Stimulated activated CD4-positive, alpha-beta T cell treated with anti-CD3 and anti-CD28 coated beads, Interleukin-12 subunit alpha, Interleukin-12 subunit beta, amount 100 ng/mL, for 4 hours (primary cell): ENCODE results near the gene PHACTR3.

Experiments used
- DNase-seq: peaks from one replicate; pipeline ENCODE4 v3.0.0-alpha.2; 2020

The PHACTR3 gene

GRCh38 chr20:59624401-59624800, 20.1 kb downstream of the PHACTR3 start:
- no peak for DNase-seq

GRCh38 chr20:59625214-59625922, 21.0 kb downstream of the PHACTR3 start:
- no peak for DNase-seq

- no peak for DNase-seq
These were observed 23.0 kb downstream of the PHACTR3 start for GRCh38 chr20:59627298-59627697.

GRCh38 chr20:59628171-59628570, 23.8 kb downstream of the PHACTR3 start:
- DNase-seq, result no peak

GRCh38 chr20:59629141-59630045, 25.1 kb downstream of the PHACTR3 start:
- no peak for DNase-seq

GRCh38 chr20:59630526-59630925, 26.2 kb downstream of the PHACTR3 start:
- no peak for DNase-seq

GRCh38 chr20:59631751-59632540, 27.6 kb downstream of the PHACTR3 start:
- no peak for DNase-seq

GRCh38 chr20:59632541-59633113, 28.3 kb downstream of the PHACTR3 start:
- DNase-seq, result no peak

- no peak for DNase-seq
These were observed 29.4 kb downstream of the PHACTR3 start for GRCh38 chr20:59633656-59634251.

GRCh38 chr20:59634435-59635005, 30.2 kb downstream of the PHACTR3 start:
- DNase-seq, result no peak

- DNase-seq, result no peak
These were observed 32.5 kb downstream of the PHACTR3 start for GRCh38 chr20:59636766-59637370.

- DNase-seq, result no peak
These were observed 35.9 kb downstream of the PHACTR3 start for GRCh38 chr20:59640267-59640666.

- no peak for DNase-seq
These were observed 39.3 kb downstream of the PHACTR3 start for GRCh38 chr20:59643615-59644061.

GRCh38 chr20:59644371-59644939, 40.1 kb downstream of the PHACTR3 start:
- no peak for DNase-seq

- DNase-seq, result no peak
These were observed 40.9 kb downstream of the PHACTR3 start for GRCh38 chr20:59645271-59645670.

- DNase-seq, result no peak
These were observed 41.4 kb downstream of the PHACTR3 start for GRCh38 chr20:59645761-59646171.

GRCh38 chr20:59646487-59646886, 42.1 kb downstream of the PHACTR3 start:
- DNase-seq, result no peak

- no peak for DNase-seq
These were observed 42.9 kb downstream of the PHACTR3 start for GRCh38 chr20:59647271-59647670.

- no peak for DNase-seq
These were observed 44.2 kb downstream of the PHACTR3 start for GRCh38 chr20:59648466-59649070.

- DNase-seq, result no peak
These were observed 46.1 kb downstream of the PHACTR3 start for GRCh38 chr20:59650418-59650817.

GRCh38 chr20:59652381-59652780, 48.0 kb downstream of the PHACTR3 start:
- DNase-seq, result no peak
